SJCRH30 (cell line): ENCODE data around the gene FRAS1. TPM values are rescaled to one million over a fixed set of nuclear protein-coding genes. Genes with fewer than 3 reads are reported as not detected.
"Not testable (repeated sequence)": the region's sequence is repeated elsewhere in the genome, so short reads cannot be mapped to it uniquely, and the experiment has no call there.

Experiments used
- DNase-seq, 2 experiments: peaks; one replicate each; pipeline ENCODE4 v3.0.0-alpha.2; 2015 to 2020
- H3K27ac ChIP-seq: fragments of 250-450 bp; sonication (Bioruptor Pico); 2 replicates; pipeline ENCODE4 v1.5.1; 2020; ENCODE audit warnings: mild to moderate bottlenecking, moderate library complexity
- H3K27me3 ChIP-seq: fragments of 250-450 bp; sonication (Bioruptor Pico); 2 replicates; pipeline ENCODE4 v1.5.1; 2020; ENCODE audit warnings: mild to moderate bottlenecking, moderate library complexity
- H3K36me3 ChIP-seq: fragments of 250-450 bp; sonication (Bioruptor Pico); 2 replicates; pipeline ENCODE4 v1.5.1; 2020; ENCODE audit warnings: mild to moderate bottlenecking, moderate library complexity
- H3K4me1 ChIP-seq: fragments of 250-450 bp; sonication (Bioruptor Pico); 2 replicates; pipeline ENCODE4 v1.5.1; 2020; ENCODE audit warnings: mild to moderate bottlenecking, moderate library complexity
- H3K4me3 ChIP-seq: fragments of 250-450 bp; sonication (Bioruptor Pico); 2 replicates; pipeline ENCODE4 v1.5.1; 2020; ENCODE audit warnings: mild to moderate bottlenecking, moderate library complexity
- H3K9me3 ChIP-seq: fragments of 250-450 bp; sonication (Bioruptor Pico); replicated peaks from 2 replicates; pipeline ENCODE4 v1.5.1; 2020; ENCODE audit warnings: mild to moderate bottlenecking, moderate library complexity
- total RNA-seq: library from RNA; depleted of rRNA; stranded (reverse); fragments of >200 nt; shearing (Covaris generic); gene quantifications from 2 replicates; pipeline ENCODE4 v1.2.3, GENCODE V29; 2014

The FRAS1 gene
- total RNA-seq, 1 experiment from 2014 or later = 32.8 TPM

- peaks cover 44% of the 10 kb centered on the region for H3K4me1 ChIP-seq
- H3K4me3 ChIP-seq = no peak overlapping the region
- no peaks in the 10 kb centered on the region for H3K27me3 ChIP-seq
- peak overlapping the region; percentile 82 for H3K27ac ChIP-seq
- H3K9me3 ChIP-seq = no peaks in the 10 kb centered on the region; the same call in 1 of the 2 replicates
- H3K36me3 ChIP-seq = peaks cover 14% of the 10 kb centered on the region; the same call in 1 of the 2 replicates
- DNase-seq = peak in 1 of 2 experiments; percentile 49
Measured at GRCh38 chr4:78069319-78069718, 12.2 kb downstream of the FRAS1 start.

- Histone ChIP-seq H3K27me3 (no peaks in the 10 kb centered on the region), H3K27ac (peak overlapping the region; percentile 82), H3K36me3 (peaks cover 14% of the 10 kb centered on the region; the same call in 1 of the 2 replicates), H3K9me3 (no peaks in the 10 kb centered on the region; the same call in 1 of the 2 replicates), H3K4me3 (no peak overlapping the region), H3K4me1 (peaks cover 44% of the 10 kb centered on the region)
- DNase-seq = peak; percentile 96 to 97
Measured at GRCh38 chr4:78069859-78070258, 12.7 kb downstream of the FRAS1 start.

DNA sequence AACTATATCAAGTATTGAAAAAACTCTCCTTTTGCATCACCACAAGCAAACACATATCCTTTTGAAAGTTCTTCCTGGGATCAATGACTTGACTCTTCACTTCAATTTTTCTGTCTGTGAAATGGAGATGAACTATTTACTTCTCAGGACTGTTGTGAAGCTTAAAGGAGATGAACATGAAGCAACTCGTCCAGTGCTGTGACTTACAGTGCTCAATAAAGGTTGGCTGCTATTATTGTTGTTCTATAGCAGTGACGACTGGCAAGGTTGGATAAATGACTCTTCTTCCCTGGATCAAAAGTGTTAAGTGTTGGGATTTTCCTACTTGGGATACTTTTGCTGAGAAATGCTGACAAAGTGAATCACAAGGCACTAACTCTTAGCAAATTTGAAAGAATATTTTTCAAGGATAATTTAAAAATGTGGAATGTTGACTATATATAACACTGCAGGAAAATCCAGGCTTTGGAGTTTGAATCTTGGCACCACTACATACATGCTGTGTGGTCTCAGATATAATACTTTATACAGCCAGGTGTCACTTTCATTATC is 13.7 kb downstream of the FRAS1 start:
- Histone ChIP-seq H3K36me3 (peaks cover 14% of the 10 kb centered on the region; the same call in 1 of the 2 replicates), H3K9me3 (no peaks in the 10 kb centered on the region; the same call in 1 of the 2 replicates), H3K4me3 (no peak overlapping the region), H3K4me1 (peaks cover 37% of the 10 kb centered on the region), H3K27ac (peak overlapping the region; percentile 82), H3K27me3 (no peaks in the 10 kb centered on the region)
- DNase-seq = no peak

GRCh38 chr4:78074759-78075158 is 17.6 kb downstream of the FRAS1 start:
- no peak for DNase-seq
- peaks cover 15% of the 10 kb centered on the region; the same call in 1 of the 2 replicates for H3K36me3 ChIP-seq
- H3K27me3 ChIP-seq = no peaks in the 10 kb centered on the region
- H3K4me1 ChIP-seq = peaks cover 22% of the 10 kb centered on the region
- no peak overlapping the region for H3K27ac ChIP-seq
- no peaks in the 10 kb centered on the region; the same call in 1 of the 2 replicates for H3K9me3 ChIP-seq
- H3K4me3 ChIP-seq = no peak overlapping the region

- peaks cover 14% of the 10 kb centered on the region; the same call in 1 of the 2 replicates for H3K36me3 ChIP-seq
- no peak for DNase-seq
- peaks cover 10% of the 10 kb centered on the region for H3K4me1 ChIP-seq
- no peaks in the 10 kb centered on the region; the same call in 1 of the 2 replicates for H3K9me3 ChIP-seq
- H3K27ac ChIP-seq = no peak overlapping the region
- no peaks in the 10 kb centered on the region for H3K27me3 ChIP-seq
- no peak overlapping the region for H3K4me3 ChIP-seq
Measured at GRCh38 chr4:78075986-78076385, 18.9 kb downstream of the FRAS1 start.

DNA sequence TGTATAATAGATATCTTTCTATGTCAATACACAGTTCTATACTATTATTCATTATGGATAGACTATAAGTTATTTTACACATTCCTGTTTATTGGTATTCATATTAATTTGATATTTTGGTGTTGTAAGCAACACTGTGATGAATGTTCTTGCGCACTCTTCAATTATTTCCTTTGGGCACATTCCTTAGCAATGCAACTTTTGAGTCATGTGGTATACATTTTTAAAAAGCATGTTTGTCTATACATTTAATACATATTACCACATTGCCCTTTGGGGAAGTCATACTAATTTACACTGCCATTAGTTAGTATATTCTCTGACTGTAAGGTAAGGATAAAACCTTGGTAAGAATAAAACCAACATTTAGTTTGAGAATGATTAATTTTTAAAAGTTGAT is 21.0 kb downstream of the FRAS1 start:
- Histone ChIP-seq H3K36me3 (peaks cover 7% of the 10 kb centered on the region; the same call in 1 of the 2 replicates), H3K27ac (no peak overlapping the region), H3K9me3 (no peaks in the 10 kb centered on the region), H3K27me3 (no peaks in the 10 kb centered on the region), H3K4me1 (0 out of 2 replicates have a peak, but pooled peaks cover 3% of the 10 kb centered on the region), H3K4me3 (no peak overlapping the region)
- DNase-seq = no peak

DNA sequence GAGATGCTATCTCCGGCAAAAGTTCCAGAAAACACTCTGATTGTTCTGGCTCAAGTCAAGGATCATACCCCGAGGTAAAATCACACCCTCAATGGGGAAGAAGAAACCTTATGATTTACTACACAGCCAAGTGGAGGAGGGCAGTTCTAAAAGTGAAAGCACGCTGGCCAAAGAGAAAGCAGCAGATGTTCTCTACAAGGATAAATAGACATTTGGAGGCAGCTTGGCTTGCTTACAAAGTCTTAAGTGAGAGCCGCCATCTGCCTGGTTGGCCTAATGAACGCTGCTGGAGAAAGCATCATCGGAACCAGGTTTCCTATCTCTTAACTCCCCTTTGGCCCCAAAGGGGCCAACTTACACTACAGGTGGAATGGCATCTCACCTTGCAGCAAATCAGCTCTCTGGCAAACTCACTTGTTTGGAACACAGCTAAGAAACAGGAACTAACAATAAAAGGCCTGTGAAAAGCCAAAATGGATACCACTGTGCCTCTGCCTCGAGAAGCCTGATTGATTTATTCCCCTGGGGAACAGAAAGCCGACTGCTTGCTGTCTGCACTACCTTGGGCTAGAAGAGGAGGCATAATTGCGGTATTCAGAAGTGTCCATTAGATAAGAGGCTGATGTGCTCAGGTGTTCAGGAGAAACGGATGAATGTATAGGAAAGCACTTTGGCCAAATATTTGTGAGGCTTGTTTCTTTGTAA is 22.8 kb downstream of the FRAS1 start:
- H3K36me3 ChIP-seq = peaks cover 13% of the 10 kb centered on the region
- 0 out of 2 replicates have a peak, but pooled peaks cover 3% of the 10 kb centered on the region for H3K4me1 ChIP-seq
- H3K4me3 ChIP-seq = no peak overlapping the region
- no peak overlapping the region for H3K27ac ChIP-seq
- H3K9me3 ChIP-seq = no peaks in the 10 kb centered on the region
- H3K27me3 ChIP-seq = no peaks in the 10 kb centered on the region
- DNase-seq = no peak

DNA sequence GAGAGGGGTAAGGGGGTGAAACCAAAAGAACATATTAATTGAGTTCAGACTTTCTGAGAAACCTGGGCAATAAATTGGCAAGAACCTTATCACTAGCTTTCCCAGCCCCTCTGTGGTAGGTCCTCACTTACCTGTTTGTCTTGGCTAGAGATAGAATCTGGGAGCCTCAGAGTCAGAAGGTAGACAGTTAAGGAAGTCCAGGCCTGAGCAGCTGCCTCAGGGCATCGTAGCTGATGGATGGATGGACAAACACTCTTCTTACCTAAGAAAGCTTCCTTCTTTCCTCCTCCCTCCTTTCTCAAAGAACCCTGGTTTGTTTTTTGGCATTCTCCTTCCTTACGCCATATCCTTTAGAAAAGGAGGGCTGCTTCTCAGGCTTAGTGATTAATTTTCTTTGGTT is 24.4 kb downstream of the FRAS1 start:
- Histone ChIP-seq H3K4me3 (no peak overlapping the region), H3K4me1 (0 out of 2 replicates have a peak, but pooled peaks cover 3% of the 10 kb centered on the region), H3K27me3 (no peaks in the 10 kb centered on the region), H3K36me3 (peaks cover 13% of the 10 kb centered on the region), H3K9me3 (0 out of 2 replicates have a peak, but pooled peaks cover 5% of the 10 kb centered on the region), H3K27ac (no peak overlapping the region)
- no peak for DNase-seq

GRCh38 chr4:78083035-78083434 is 25.9 kb downstream of the FRAS1 start:
- 0 out of 2 replicates have a peak, but pooled peaks cover 5% of the 10 kb centered on the region for H3K9me3 ChIP-seq
- H3K27me3 ChIP-seq = no peaks in the 10 kb centered on the region
- H3K4me3 ChIP-seq = no peak overlapping the region
- no peak for DNase-seq
- 0 out of 2 replicates have a peak, but pooled peaks cover 2% of the 10 kb centered on the region for H3K4me1 ChIP-seq
- H3K27ac ChIP-seq = no peak overlapping the region
- peaks cover 12% of the 10 kb centered on the region for H3K36me3 ChIP-seq

- DNase-seq = no peak
- Histone ChIP-seq H3K27me3 (no peaks in the 10 kb centered on the region), H3K4me3 (no peak overlapping the region), H3K4me1 (peaks cover 14% of the 10 kb centered on the region), H3K9me3 (peaks cover 7% of the 10 kb centered on the region; the same call in 1 of the 2 replicates), H3K36me3 (peaks cover 7% of the 10 kb centered on the region; the same call in 1 of the 2 replicates), H3K27ac (no peak overlapping the region)
Measured at GRCh38 chr4:78091534-78091933, 34.4 kb downstream of the FRAS1 start.

GRCh38 chr4:78092350-78092749 is 35.2 kb downstream of the FRAS1 start:
- H3K4me3 ChIP-seq = not testable (repeated sequence)

GRCh38 chr4:78092850-78093249 is 35.7 kb downstream of the FRAS1 start:
- peak in 1 of 2 experiments; percentile 20 for DNase-seq
- Histone ChIP-seq H3K27me3 (no peaks in the 10 kb centered on the region), H3K36me3 (peaks cover 7% of the 10 kb centered on the region; the same call in 1 of the 2 replicates), H3K9me3 (peaks cover 7% of the 10 kb centered on the region; the same call in 1 of the 2 replicates), H3K4me1 (peaks cover 14% of the 10 kb centered on the region), H3K27ac (peak overlapping the region; percentile 8; the same call in 1 of the 2 replicates), H3K4me3 (no peak overlapping the region)

More at GRCh38 chr4:78092350-78092749, 35.2 kb downstream of the FRAS1 start:
- not testable (repeated sequence) for H3K9me3 ChIP-seq, DNase-seq, H3K27me3 ChIP-seq, H3K36me3 ChIP-seq
- Histone ChIP-seq H3K27ac (peak overlapping the region; percentile 8; the same call in 1 of the 2 replicates), H3K4me1 (peaks cover 14% of the 10 kb centered on the region)

DNA sequence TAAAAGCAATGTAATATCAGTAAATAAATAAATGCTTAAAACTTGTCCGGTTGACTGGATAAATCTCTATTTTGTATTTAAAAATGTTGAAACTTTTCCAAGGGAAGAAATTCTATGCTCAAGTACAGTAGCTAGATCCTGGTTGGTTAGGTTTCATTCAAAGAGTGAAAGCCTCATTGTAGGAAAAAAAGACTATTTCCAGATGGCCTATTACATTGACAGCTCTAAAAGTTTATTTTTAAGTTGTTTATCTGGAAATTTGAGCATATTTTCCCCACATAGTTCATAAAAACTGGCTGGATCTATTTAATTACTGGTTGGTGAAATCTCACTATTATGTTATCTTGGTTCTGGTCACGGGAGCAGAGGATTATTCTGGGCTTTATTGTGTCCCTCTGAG is 38.0 kb downstream of the FRAS1 start:
- Histone ChIP-seq H3K27ac (no peak overlapping the region), H3K27me3 (no peaks in the 10 kb centered on the region), H3K36me3 (peaks cover 5% of the 10 kb centered on the region; the same call in 1 of the 2 replicates), H3K9me3 (peaks cover 7% of the 10 kb centered on the region; the same call in 1 of the 2 replicates), H3K4me3 (no peak overlapping the region), H3K4me1 (peaks cover 14% of the 10 kb centered on the region)
- DNase-seq = no peak

DNA sequence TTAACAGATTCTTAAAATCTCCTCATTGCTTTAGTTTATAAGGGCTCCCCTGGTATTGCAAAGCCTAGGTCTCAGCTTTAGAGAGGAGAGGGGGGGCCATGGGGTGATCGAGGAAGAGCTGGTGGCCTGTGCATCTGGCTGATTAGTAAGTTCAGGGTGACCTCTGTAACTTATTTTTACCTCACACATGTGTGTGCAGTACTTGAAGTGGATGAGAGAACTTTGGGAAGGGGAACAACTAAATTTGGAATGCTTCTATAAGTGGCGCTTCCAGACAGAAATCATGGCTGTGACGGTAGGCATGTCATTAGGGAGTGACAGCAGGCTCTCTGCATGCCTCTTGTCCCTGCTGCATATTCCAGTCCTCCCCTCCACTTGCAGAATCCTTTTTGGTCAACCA is 41.9 kb downstream of the FRAS1 start:
- H3K27me3 ChIP-seq = no peaks in the 10 kb centered on the region
- peaks cover 7% of the 10 kb centered on the region; the same call in 1 of the 2 replicates for H3K36me3 ChIP-seq
- no peaks in the 10 kb centered on the region for H3K4me1 ChIP-seq
- no peak overlapping the region for H3K27ac ChIP-seq
- no peak for DNase-seq
- H3K4me3 ChIP-seq = no peak overlapping the region
- H3K9me3 ChIP-seq = peaks cover 7% of the 10 kb centered on the region; the same call in 1 of the 2 replicates

DNA sequence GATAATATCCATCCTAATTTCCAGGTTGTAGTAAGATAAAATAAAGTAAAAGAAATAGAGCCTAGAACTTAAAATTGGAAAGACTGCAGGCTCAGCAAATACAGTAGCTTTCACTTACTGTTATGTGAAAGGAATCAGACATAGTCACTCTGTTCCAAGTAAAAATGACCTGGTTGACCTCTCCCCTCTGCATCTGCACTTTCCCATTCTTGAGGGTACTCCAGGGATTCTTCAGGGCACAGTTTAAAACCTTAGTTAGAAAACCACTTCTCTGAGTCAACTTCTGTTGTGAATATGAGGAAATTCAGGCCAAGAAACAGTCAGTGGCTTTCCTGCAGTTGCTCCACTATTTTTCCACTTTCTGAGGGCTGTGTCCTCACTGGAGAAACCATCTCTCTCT is 42.9 kb downstream of the FRAS1 start:
- no peak for DNase-seq
- Histone ChIP-seq H3K9me3 (peaks cover 2% of the 10 kb centered on the region; the same call in 1 of the 2 replicates), H3K27ac (no peak overlapping the region), H3K27me3 (no peaks in the 10 kb centered on the region), H3K4me1 (no peaks in the 10 kb centered on the region), H3K4me3 (no peak overlapping the region), H3K36me3 (peaks cover 2% of the 10 kb centered on the region; the same call in 1 of the 2 replicates)
